Right lobe of liver (tissue), 4 donors: ENCODE data around the gene FOSL2.

Experiments
- POLR2A ChIP-seq: fragments of 450-650 bp; IDR thresholded peaks from one replicate; pipeline ENCODE4 v1.6.1; 2017; ENCODE audit warnings: antibody characterized with exemption, mild to moderate bottlenecking
- TF ChIP-seq, protein P1 (sequence below), 4 donors: fragments of 200-600 bp in 3 of 4; fragments of 450-650 bp in 1 of 4; IDR thresholded peaks; one replicate each; pipeline versions ENCODE4 v1.5.1 to v1.8.0; 2016 to 2022; ENCODE audit warnings: antibody characterized with exemption in 4 of 4, mild to moderate bottlenecking in 2 of 4
- donor health status: DM: no; HTN: no; CAD: no.
- donor health status: DM: no; HTN: no; CAD: no.
- donor health status: DM: no; HTN: yes; CAD: no.

DNA sequence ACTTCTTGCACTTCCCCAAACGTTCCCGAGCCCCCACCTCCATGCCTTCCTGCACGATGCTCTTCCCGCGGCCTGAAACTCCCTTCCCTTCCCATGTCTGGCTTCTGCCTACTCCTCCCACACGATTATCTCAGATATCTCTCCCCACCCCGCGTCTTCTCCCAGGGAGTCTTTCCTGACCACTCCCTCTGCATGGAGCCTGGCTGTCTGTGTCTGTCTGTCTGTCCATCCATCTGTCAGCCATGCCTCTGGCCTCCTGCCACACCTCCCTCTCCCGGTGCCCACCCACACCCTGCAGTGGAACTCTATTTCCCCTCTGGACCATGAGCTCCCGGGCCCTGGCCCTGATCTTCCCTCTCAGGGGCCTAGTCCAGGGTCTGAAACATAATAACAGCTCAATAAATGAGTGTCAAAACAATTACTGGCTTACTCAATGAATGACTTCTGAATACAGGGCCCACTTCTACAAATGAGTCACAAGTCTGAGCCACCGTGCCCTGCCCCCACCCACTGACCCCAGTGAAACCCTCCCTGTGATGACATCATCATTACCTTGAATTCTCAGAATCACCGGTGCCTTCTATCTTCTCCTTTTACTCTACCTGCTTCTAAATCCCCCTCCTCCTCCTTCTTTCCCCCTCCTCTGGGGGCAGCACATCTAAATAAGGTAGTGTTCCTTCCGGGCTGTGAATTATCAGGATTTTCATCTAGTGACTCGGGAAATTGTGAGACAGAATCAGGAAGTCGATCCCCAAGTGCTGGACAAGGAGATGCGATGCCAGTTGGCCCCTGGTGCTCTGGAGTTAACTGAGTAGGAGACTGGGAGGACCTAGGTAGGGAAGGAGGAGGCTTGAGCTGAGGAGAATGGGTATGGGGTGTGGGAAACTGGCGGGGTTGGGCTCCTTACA lies 57.1 kb downstream of the FOSL2 start:
- TF ChIP-seq, protein P1, sequence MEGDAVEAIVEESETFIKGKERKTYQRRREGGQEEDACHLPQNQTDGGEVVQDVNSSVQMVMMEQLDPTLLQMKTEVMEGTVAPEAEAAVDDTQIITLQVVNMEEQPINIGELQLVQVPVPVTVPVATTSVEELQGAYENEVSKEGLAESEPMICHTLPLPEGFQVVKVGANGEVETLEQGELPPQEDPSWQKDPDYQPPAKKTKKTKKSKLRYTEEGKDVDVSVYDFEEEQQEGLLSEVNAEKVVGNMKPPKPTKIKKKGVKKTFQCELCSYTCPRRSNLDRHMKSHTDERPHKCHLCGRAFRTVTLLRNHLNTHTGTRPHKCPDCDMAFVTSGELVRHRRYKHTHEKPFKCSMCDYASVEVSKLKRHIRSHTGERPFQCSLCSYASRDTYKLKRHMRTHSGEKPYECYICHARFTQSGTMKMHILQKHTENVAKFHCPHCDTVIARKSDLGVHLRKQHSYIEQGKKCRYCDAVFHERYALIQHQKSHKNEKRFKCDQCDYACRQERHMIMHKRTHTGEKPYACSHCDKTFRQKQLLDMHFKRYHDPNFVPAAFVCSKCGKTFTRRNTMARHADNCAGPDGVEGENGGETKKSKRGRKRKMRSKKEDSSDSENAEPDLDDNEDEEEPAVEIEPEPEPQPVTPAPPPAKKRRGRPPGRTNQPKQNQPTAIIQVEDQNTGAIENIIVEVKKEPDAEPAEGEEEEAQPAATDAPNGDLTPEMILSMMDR (IDR thresholded peaks at IDR 0.05) = no peak
- TF ChIP-seq POLR2A = no peak
